IPS-15b (cell line): ENCODE data around the gene PRKAG2.

Experiments used
- H3K27me3 ChIP-seq: one replicate; pipeline ENCODE4 v1.6.1; 2013; ENCODE audit warnings: low read length; ENCODE audit not compliant: control insufficient read depth, insufficient read depth
- H3K36me3 ChIP-seq: one replicate; pipeline ENCODE4 v1.6.1; 2013; ENCODE audit warnings: low read length; ENCODE audit not compliant: control insufficient read depth, insufficient read depth
- H3K4me1 ChIP-seq: one replicate; pipeline ENCODE4 v1.6.1; 2013; ENCODE audit warnings: mild to moderate bottlenecking, low read length; ENCODE audit not compliant: control insufficient read depth, insufficient read depth
- H3K4me3 ChIP-seq: one replicate; pipeline ENCODE4 v1.5.1; 2013; ENCODE audit warnings: low read depth, low read length
- H3K9ac ChIP-seq: one replicate; pipeline ENCODE4 v1.6.1; 2013; ENCODE audit warnings: low read depth, mild to moderate bottlenecking, low read length
- H3K9me3 ChIP-seq: one replicate; pipeline ENCODE4 v1.6.1; 2013; ENCODE audit warnings: mild to moderate bottlenecking, low read length; ENCODE audit not compliant: control insufficient read depth, insufficient read depth

The PRKAG2 gene

GRCh38 chr7:151721236-151721635, 155.7 kb downstream of the PRKAG2 start:
- Histone ChIP-seq H3K4me1 (no peaks in the 10 kb centered on the region), H3K27me3 (no peaks in the 10 kb centered on the region), H3K9ac (no peak overlapping the region), H3K36me3 (no peaks in the 10 kb centered on the region), H3K9me3 (no peaks in the 10 kb centered on the region), H3K4me3 (no peak overlapping the region)

GRCh38 chr7:151720280-151720679, 156.6 kb downstream of the PRKAG2 start:
- Histone ChIP-seq H3K4me1 (no peaks in the 10 kb centered on the region), H3K4me3 (no peak overlapping the region), H3K9me3 (no peaks in the 10 kb centered on the region), H3K9ac (no peak overlapping the region), H3K27me3 (no peaks in the 10 kb centered on the region), H3K36me3 (no peaks in the 10 kb centered on the region)

GRCh38 chr7:151719897-151720242, 157.0 kb downstream of the PRKAG2 start:
- Histone ChIP-seq H3K9me3 (no peaks in the 10 kb centered on the region), H3K9ac (no peak overlapping the region), H3K27me3 (no peaks in the 10 kb centered on the region), H3K4me3 (no peak overlapping the region), H3K4me1 (no peaks in the 10 kb centered on the region), H3K36me3 (no peaks in the 10 kb centered on the region)

GRCh38 chr7:151719031-151719896, 157.7 kb downstream of the PRKAG2 start:
- no peaks in the 10 kb centered on the region for H3K27me3 ChIP-seq
- H3K4me3 ChIP-seq, result no peak overlapping the region
- no peaks in the 10 kb centered on the region for H3K36me3 ChIP-seq
- H3K9me3 ChIP-seq, result no peaks in the 10 kb centered on the region
- no peaks in the 10 kb centered on the region for H3K4me1 ChIP-seq
- no peak overlapping the region for H3K9ac ChIP-seq

GRCh38 chr7:151717918-151718317, 159.0 kb downstream of the PRKAG2 start:
- Histone ChIP-seq H3K9ac (no peak overlapping the region), H3K4me1 (no peaks in the 10 kb centered on the region), H3K4me3 (no peak overlapping the region), H3K27me3 (no peaks in the 10 kb centered on the region), H3K36me3 (no peaks in the 10 kb centered on the region), H3K9me3 (no peaks in the 10 kb centered on the region)

GRCh38 chr7:151717415-151717814, 159.5 kb downstream of the PRKAG2 start:
- no peaks in the 10 kb centered on the region for H3K27me3 ChIP-seq
- H3K36me3 ChIP-seq, result no peaks in the 10 kb centered on the region
- no peaks in the 10 kb centered on the region for H3K4me1 ChIP-seq
- H3K9me3 ChIP-seq, result no peaks in the 10 kb centered on the region
- no peak overlapping the region for H3K4me3 ChIP-seq
- H3K9ac ChIP-seq, result no peak overlapping the region

GRCh38 chr7:151716323-151716722, 160.6 kb downstream of the PRKAG2 start:
- no peaks in the 10 kb centered on the region for H3K4me1 ChIP-seq
- H3K4me3 ChIP-seq, result no peak overlapping the region
- no peaks in the 10 kb centered on the region for H3K36me3 ChIP-seq
- H3K27me3 ChIP-seq, result no peaks in the 10 kb centered on the region
- H3K9me3 ChIP-seq, result no peaks in the 10 kb centered on the region
- H3K9ac ChIP-seq, result no peak overlapping the region

- no peak overlapping the region for H3K9ac ChIP-seq
- H3K9me3 ChIP-seq, result no peaks in the 10 kb centered on the region
- H3K27me3 ChIP-seq, result no peaks in the 10 kb centered on the region
- no peaks in the 10 kb centered on the region for H3K36me3 ChIP-seq
- no peak overlapping the region for H3K4me3 ChIP-seq
- no peaks in the 10 kb centered on the region for H3K4me1 ChIP-seq
Observed at GRCh38 chr7:151715666-151716315, 161.1 kb downstream of the PRKAG2 start.

- no peak overlapping the region for H3K9ac ChIP-seq
- no peaks in the 10 kb centered on the region for H3K36me3 ChIP-seq
- H3K9me3 ChIP-seq, result no peaks in the 10 kb centered on the region
- H3K27me3 ChIP-seq, result no peaks in the 10 kb centered on the region
- H3K4me3 ChIP-seq, result no peak overlapping the region
- H3K4me1 ChIP-seq, result no peaks in the 10 kb centered on the region
Observed at GRCh38 chr7:151714201-151714600, 162.7 kb downstream of the PRKAG2 start.

GRCh38 chr7:151712810-151713125, 164.1 kb downstream of the PRKAG2 start:
- no peak overlapping the region for H3K9ac ChIP-seq
- no peaks in the 10 kb centered on the region for H3K9me3 ChIP-seq
- no peaks in the 10 kb centered on the region for H3K4me1 ChIP-seq
- H3K4me3 ChIP-seq, result no peak overlapping the region
- H3K27me3 ChIP-seq, result no peaks in the 10 kb centered on the region
- H3K36me3 ChIP-seq, result no peaks in the 10 kb centered on the region

- H3K4me3 ChIP-seq, result no peak overlapping the region
- H3K27me3 ChIP-seq, result no peaks in the 10 kb centered on the region
- no peak overlapping the region for H3K9ac ChIP-seq
- no peaks in the 10 kb centered on the region for H3K9me3 ChIP-seq
- no peaks in the 10 kb centered on the region for H3K4me1 ChIP-seq
- no peaks in the 10 kb centered on the region for H3K36me3 ChIP-seq
Observed at GRCh38 chr7:151711906-151712809, 164.8 kb downstream of the PRKAG2 start.
